Stimulated activated CD8-positive, alpha-beta memory T cell treated with anti-CD3 and anti-CD28 coated beads, Interleukin-7, amount 100 ng/mL, for 24 hours (primary cell): Measurements from ENCODE around the gene LRRTM3.

Experiments
- DNase-seq: peaks from one replicate; pipeline ENCODE4 v3.0.0-alpha.2; 2020; ENCODE audit warnings: low read depth

The LRRTM3 gene

GRCh38 chr10:66925896-66926715 is at the start of gene LRRTM3:
Gene LRRTM3, plus strand, starts transcription at chr10:66926036.
- peak; percentile 1 for DNase-seq

- no peak for DNase-seq
Measured at GRCh38 chr10:66877361-66877760, 48.5 kb upstream of the LRRTM3 start.

- no peak for DNase-seq
Measured at GRCh38 chr10:66880292-66880691, 45.5 kb upstream of the LRRTM3 start.

GRCh38 chr10:66880826-66881225 is 45.0 kb upstream of the LRRTM3 start:
- no peak for DNase-seq

- DNase-seq: no peak
Measured at GRCh38 chr10:66881814-66882213, 44.0 kb upstream of the LRRTM3 start.

GRCh38 chr10:66882271-66882670 is 43.6 kb upstream of the LRRTM3 start:
- DNase-seq: no peak

GRCh38 chr10:66886848-66887247 is 39.0 kb upstream of the LRRTM3 start:
- no peak for DNase-seq

GRCh38 chr10:66888237-66888636 is 37.6 kb upstream of the LRRTM3 start:
- no peak for DNase-seq

- DNase-seq: no peak
Measured at GRCh38 chr10:66892871-66893270, 33.0 kb upstream of the LRRTM3 start.

GRCh38 chr10:66910671-66911070 is 15.2 kb upstream of the LRRTM3 start:
- no peak for DNase-seq

- no peak for DNase-seq
Measured at GRCh38 chr10:66916030-66916429, 9.8 kb upstream of the LRRTM3 start.

- DNase-seq: no peak
Measured at GRCh38 chr10:66917104-66917503, 8.7 kb upstream of the LRRTM3 start.

- no peak for DNase-seq
Measured at GRCh38 chr10:66919248-66919647, 6.6 kb upstream of the LRRTM3 start.

GRCh38 chr10:66924674-66925345 is 1.0 kb upstream of the LRRTM3 start:
- DNase-seq: no peak

- DNase-seq: no peak
Measured at GRCh38 chr10:66925373-66925772, 463 bp upstream of the LRRTM3 start.

GRCh38 chr10:66926841-66927240 is 1.0 kb downstream of the LRRTM3 start:
- DNase-seq: no peak

- DNase-seq: no peak
Measured at GRCh38 chr10:66927251-66927935, 1.6 kb downstream of the LRRTM3 start.

- no peak for DNase-seq
Measured at GRCh38 chr10:66927971-66928770, 2.3 kb downstream of the LRRTM3 start.

GRCh38 chr10:66928776-66929175 is 2.9 kb downstream of the LRRTM3 start:
- no peak for DNase-seq

- no peak for DNase-seq
Measured at GRCh38 chr10:66929375-66929774, 3.5 kb downstream of the LRRTM3 start.

GRCh38 chr10:66931340-66931948 is 5.6 kb downstream of the LRRTM3 start:
- DNase-seq: no peak

GRCh38 chr10:66931949-66932343 is 6.1 kb downstream of the LRRTM3 start:
- no peak for DNase-seq
